Cardiac fibroblast (primary cell): ENCODE data around the gene IL20RA.

Experiments
- DNase-seq, 2 donors: peaks; one replicate each; pipeline versions ENCODE4 v3.0.0 to v3.0.0-alpha.2; 2010; ENCODE audit warnings: low read depth in 2 of 2
- H3K4me3 ChIP-seq, 2 donors: replicated peaks in 1 of 2; 1 replicate in 1 of 2; 2 replicates in 1 of 2; pipeline ENCODE4 v1.5.1; 2011; ENCODE audit warnings: low read depth in 2 of 2, low read length in 2 of 2, mild to moderate bottlenecking in 2 of 2, moderate library complexity in 1 of 2
- TF ChIP-seq, protein P1 (sequence below): IDR thresholded peaks from one replicate; pipeline ENCODE4 v1.5.1; 2011; ENCODE audit warnings: low read depth, mild to moderate bottlenecking, low read length, inconsistent platforms

Gene IL20RA

GRCh38 chr6:137000825-137001224, 43.9 kb downstream of the IL20RA start:
- H3K4me3 ChIP-seq = no peak overlapping the region
- TF ChIP-seq, protein P1, sequence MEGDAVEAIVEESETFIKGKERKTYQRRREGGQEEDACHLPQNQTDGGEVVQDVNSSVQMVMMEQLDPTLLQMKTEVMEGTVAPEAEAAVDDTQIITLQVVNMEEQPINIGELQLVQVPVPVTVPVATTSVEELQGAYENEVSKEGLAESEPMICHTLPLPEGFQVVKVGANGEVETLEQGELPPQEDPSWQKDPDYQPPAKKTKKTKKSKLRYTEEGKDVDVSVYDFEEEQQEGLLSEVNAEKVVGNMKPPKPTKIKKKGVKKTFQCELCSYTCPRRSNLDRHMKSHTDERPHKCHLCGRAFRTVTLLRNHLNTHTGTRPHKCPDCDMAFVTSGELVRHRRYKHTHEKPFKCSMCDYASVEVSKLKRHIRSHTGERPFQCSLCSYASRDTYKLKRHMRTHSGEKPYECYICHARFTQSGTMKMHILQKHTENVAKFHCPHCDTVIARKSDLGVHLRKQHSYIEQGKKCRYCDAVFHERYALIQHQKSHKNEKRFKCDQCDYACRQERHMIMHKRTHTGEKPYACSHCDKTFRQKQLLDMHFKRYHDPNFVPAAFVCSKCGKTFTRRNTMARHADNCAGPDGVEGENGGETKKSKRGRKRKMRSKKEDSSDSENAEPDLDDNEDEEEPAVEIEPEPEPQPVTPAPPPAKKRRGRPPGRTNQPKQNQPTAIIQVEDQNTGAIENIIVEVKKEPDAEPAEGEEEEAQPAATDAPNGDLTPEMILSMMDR = no peak
- no peak for DNase-seq

DNA sequence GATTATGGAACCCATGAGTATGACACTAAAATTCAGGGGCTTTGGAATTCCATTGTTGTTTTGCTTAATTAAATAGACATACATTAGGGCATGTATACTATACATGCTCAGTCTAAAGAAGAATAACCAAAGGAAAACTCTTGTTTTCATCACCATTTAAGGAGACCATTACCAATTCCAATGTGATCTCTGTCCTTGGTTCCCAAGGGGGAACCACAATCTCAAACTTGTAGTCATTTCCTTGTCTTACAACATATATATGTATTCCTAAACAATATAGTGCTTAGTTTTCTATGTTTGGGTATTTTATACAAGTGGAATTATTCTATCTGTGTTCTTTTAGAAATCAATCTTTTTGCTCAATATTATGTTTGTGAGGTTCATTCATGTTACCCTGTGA, 49.2 kb downstream of the IL20RA start:
- DNase-seq = no peak
- TF ChIP-seq, protein P1 = no peak
- no peak overlapping the region for H3K4me3 ChIP-seq

DNA sequence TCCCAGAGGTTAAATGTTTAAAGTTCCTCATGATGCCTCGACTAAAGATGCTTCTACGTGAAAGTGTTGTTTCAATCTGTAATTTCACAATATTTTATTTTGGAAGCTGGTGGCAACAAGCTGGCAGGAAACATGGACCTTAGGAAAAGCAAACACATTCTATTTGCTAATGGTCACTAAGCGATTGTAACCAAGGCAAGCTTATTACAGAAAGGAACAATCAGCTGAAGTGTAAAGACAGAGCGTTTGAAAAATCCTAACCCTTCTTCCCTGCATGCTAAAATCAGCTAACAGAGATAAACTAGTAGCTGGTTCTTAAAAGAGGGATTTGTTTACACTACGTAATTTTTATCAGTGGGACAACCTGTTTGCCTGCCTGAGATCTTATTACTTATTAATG, 50.0 kb downstream of the IL20RA start:
- DNase-seq = no peak
- TF ChIP-seq, protein P1 = no peak

DNA sequence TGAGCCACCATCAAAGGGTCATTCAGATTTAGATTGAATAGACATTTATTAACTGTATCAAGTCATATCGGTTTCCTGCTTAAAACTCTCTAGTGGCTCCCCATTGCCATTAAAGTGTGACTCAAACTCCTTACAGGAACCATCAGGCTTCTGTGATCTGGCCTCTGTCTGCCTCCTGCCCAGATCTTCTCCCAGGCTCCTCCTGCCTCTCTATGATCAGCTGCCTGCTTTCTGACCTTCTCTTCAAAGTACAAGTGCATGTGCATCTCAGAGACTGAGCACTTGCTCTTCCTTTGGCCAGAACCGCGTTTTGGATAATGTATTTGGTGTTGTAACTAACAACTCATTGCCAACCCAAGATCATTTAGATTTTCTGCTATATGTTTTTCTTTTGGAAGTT, 52.7 kb downstream of the IL20RA start:
- no peak overlapping the region for H3K4me3 ChIP-seq
- TF ChIP-seq, protein P1 = no peak

More for the DNA sequence above, 50.0 kb downstream of the IL20RA start:
- no peak overlapping the region for H3K4me3 ChIP-seq

GRCh38 chr6:136991646-136992045, 53.1 kb downstream of the IL20RA start:
- TF ChIP-seq, protein P1 = no peak
- no peak overlapping the region for H3K4me3 ChIP-seq
- no peak for DNase-seq

More for the DNA sequence above, 52.7 kb downstream of the IL20RA start:
- no peak for DNase-seq

DNA sequence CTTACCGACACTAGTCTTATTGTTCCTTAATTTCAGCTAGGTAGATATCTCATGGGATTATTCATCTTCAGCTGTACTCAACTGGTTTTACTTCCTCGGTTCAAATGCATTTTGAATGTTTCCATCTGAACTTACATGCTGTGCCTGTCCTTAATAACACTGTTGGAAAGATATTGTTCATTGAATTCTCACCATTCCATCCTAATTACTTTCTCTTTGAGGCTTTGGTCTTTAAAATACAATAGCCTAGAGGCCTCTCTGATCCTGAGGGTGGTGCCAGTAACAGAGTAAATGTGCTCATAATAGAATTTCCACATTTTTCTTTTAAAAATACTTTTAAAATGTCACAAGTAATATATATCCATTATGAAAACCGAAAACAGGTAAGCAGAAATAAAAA, 54.0 kb downstream of the IL20RA start:
- H3K4me3 ChIP-seq = no peak overlapping the region
- no peak for DNase-seq
- TF ChIP-seq, protein P1 = no peak

DNA sequence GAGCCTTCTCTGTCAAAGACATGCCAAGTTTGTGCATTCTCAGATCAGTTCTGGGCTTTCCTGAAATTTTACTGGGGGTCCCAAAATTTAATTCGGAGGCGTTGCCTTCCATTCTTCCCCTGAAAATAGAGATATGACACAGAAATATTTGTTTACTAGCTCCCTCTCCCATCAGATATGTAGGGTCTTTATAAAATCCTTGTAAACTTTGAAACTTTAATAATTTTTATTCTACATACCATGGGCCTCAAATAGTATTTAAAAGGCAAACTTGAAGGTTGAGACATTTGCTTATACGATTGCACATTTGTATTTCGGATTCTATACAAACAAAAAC, 54.6 kb downstream of the IL20RA start:
- DNase-seq = no peak
- H3K4me3 ChIP-seq = peak overlapping the region in 1 of 2 donors; percentile 27
- TF ChIP-seq, protein P1 = no peak
